GM21528 (cell line): ENCODE measurements around the gene KIRREL1.

Source experiments
- ATAC-seq: cut with Tn5 transposase; IDR thresholded peaks from one replicate; pipeline ENCODE4 v1.9.1; 2021; ENCODE audit warnings: mild to moderate bottlenecking, moderate library complexity; ENCODE audit not compliant: unreplicated experiment, low FRiP score

KIRREL1 gene

DNA sequence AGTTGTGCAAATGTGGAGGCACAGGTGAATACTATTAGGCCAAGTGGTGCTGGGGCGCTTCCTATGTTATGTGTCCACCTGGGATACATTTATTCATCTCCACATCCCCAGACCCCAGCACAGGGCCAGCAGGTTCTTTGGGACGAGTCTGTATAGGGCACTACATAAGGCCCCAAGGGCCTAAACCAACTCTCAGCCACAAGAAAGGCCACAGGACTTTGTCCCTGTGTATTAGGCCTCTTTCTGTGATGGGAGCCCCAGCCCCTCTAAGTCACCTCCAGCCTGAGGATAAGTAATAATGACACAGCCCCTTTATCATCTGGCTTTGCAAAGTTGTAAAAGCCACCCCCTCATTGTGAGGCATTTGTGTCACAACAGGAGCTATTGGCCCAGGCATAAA, 108.0 kb downstream of the KIRREL1 start:
- no peak for ATAC-seq

DNA sequence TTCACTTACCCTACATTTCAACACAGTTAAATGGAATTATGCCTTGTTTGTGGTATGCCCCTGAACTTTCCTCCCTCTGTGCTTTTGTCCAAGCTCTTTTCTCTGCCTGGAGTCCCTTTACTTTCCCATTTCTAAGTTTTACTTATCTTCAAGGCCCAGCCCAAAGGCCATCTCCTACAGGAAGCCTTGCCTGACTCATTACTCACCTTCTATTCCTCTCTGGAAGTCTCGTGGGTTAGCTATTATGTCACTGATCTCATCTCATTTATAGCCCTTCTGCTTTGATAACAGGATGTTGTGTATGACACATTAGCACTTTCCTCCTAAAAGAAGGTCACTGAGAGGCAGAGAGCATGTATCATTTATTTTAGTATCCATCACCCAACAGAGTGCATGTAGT, 108.5 kb downstream of the KIRREL1 start:
- no peak for ATAC-seq

DNA sequence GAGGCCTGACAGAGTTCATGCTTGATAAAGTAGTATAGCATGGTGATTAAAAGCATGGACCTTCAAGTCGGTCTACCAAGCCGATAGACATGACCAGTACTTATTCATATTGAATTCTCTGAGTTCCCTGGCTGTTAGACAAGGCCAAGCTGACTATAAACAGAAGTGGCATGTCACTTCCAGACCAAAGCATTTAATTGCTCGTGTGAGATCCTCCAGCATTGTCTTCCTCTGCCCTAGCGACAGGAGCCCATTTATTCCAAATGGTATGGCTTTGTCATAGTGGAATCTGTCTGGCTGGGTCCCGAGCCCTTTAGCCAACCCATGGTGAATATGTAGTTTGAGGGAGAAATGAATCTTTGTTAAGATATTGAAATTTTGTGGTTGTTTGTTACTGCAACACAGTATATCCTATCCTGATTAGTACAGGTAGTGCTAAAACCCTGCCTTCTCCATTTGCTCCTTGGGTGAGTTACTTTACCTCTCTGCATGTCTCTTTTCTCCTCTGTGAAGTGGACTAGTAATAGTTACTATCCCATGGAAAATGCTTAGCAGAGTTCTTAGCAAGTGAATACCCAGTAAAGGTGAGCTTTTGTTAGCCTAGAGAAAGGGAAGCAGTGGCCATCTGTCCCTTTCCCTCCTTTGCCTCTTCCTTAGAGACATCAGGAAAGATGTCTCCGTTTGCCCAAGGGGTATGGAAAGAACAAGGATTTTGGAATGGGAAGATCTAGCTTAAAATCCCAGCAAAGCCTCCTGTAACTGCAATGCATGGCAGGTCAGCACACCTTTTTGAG, 109.6 kb downstream of the KIRREL1 start:
- no peak for ATAC-seq

DNA sequence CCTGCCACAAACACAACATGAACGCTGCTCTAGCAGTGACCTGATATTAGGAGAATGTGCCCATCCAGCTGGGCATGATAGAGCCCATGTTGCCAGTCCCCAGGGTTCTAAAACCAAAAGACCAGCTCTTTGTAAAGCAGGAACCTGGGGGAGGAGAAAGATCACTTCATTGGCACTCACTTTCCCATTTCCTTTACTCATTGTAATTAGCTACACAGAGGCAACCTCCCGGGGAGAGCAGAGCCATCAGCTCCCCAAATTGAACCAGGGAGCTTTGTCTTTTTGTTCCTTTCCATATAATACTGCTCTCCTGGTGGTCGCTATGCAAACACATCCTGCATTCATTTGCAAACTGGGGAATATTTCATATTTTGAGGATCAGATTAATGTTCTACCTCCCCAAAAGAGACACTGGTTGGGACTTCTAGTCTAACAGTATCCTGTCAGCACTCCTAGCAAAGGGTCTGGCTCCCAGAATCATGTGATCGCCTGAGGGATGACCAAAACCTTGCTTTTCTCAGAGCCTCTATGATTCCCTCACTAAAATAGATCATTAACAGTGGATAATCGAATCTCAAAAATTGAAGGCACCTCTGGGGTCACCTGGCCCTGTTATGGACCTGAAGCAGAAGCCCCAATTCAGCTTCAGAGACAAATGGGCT, 110.5 kb downstream of the KIRREL1 start:
- ATAC-seq: no peak

DNA sequence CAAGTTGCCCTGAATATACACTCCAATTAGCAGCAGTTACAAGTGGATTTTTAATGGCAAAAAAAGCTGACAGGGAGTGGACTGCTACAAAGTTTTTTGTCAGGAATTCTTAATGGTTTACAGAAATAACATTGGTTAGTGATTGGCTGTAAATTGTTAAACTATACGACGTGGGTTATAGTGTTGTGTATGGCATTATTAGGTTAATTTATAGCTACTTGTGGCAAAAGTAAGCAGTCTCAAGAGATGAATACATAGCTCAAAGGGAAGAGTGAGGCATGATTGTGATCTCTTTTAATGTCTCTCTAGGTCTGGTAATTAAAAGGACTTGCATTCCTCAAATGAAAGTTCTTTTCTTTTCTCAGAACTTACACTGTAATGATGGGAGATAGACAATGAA, 111.4 kb downstream of the KIRREL1 start:
- no peak for ATAC-seq

DNA sequence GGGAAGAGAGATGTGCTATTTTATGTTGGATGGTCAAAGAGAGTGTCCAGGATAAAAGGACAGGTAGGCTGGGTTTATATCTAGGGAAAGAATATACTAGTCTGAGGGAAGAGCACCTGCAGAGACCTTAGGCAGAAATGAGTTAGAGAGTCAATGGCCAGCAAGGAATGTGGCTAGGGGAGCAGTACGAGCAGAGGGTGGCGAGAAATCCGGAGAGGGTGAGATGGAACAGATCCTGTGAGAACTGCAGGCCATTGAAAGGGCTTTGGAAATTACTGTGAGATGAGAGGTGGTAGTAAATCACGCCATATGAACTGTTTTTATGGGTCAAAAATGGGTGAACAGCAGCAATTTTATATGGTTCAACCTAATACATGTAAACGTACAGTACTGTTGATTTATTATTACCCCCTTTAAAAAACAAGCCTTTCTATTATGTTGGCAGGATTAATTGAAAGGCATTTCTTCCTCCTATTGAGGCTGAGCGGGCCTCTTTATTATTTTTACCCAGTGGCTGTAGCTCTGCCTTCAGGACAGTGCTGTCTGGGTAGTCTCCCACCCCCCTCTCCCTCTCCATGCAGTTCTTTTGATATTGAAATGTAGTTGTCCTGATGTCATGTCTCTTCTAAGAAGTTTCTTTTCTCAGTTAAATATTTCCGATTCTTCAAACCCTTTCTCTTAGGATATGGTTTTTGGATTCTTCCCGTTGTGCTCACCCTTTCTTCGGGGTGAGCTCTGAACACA, 112.1 kb downstream of the KIRREL1 start:
- no peak for ATAC-seq

DNA sequence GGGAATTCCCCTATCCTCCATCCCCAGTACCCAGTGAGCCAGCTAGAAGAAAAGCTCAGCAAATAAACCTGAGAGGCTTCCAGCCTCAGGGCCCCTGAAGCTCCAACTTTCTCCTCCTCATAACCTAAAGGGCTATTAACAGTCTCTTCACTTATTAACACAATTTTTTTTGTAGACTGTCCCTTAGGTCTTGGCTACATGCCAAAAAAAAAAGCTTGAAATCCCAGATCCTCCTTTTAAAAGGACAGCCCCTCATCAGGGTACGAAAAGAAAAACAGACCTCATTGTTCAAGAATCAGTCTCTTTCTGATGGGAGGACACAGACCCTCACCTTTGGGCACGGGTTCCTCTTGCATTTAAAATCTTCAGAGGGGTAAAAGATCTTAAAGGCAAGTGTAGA, 114.5 kb downstream of the KIRREL1 start:
- no peak for ATAC-seq

DNA sequence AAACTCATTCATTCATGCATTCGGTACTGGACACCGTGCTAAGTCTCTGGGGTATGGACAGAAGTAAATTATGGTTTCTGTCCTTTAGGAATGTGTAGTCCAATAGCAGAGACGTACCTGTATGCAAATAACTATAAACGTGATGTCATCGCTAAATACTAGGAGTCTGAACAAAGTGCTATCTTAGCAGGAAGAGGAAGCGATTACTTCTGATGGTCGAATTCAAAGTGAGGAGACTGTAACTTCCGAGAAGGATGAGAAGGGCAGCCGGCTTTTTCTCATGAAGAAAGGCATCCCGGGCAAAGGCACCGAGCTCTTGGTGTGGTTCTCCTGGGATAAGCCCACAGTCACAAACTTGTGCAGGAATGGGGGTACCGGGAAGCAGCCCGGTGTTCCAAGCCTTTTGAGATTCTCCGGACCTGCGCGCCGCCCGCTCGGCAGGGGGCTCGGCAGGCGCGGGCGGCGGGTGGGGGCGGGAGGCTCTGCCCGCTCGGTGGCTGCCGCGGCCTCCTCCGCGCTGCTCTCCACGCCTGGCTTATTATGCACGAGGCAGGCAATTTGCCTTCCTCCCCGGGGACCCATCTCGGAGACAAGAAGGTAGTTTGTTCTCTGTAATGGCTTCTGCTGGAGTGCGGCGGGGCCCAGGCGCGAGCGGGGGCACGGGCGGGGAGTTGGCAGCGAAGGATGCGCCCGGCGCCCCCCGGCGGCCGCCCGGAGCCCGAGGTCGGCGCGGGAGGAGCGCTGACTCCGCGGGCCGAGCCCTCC, 119.7 kb downstream of the KIRREL1 start:
- no peak for ATAC-seq

DNA sequence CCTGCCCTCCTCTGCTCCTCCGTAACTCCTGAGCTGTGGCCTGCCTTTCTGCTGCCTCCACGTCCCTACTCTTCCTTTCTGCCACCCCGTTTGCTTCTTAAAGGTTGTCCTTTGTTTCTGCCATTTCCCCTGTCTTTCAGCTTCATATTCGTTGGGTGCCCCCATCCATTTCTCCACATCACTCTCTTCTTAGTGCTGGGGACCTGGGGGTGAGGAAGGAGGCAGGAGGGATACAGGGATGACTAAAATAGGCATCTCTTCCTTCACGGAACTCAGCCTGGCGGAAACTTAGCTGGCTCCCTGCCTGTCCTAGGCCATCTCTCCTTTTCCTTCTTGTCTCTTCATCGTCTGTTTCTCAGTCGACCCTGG, 120.3 kb downstream of the KIRREL1 start:
- no peak for ATAC-seq

DNA sequence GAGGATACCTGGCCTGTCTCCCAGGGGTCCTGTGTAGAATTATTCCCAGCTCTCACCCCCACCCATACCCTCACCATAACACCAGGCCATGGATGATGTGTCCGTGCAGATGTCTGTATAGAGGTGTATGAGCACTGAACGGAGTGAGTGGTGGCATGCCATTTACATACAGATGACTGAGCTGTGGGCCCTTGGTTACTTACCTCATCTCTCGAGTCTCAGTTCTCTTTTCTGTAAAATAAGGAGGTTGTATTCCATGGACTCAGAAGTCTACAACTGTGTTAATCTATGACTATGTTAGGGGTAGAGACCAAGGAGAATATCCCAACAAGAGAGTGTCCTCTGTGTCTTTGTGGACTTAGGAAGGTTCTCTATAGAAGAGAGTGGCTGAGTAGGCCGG, 121.7 kb downstream of the KIRREL1 start:
- no peak for ATAC-seq

DNA sequence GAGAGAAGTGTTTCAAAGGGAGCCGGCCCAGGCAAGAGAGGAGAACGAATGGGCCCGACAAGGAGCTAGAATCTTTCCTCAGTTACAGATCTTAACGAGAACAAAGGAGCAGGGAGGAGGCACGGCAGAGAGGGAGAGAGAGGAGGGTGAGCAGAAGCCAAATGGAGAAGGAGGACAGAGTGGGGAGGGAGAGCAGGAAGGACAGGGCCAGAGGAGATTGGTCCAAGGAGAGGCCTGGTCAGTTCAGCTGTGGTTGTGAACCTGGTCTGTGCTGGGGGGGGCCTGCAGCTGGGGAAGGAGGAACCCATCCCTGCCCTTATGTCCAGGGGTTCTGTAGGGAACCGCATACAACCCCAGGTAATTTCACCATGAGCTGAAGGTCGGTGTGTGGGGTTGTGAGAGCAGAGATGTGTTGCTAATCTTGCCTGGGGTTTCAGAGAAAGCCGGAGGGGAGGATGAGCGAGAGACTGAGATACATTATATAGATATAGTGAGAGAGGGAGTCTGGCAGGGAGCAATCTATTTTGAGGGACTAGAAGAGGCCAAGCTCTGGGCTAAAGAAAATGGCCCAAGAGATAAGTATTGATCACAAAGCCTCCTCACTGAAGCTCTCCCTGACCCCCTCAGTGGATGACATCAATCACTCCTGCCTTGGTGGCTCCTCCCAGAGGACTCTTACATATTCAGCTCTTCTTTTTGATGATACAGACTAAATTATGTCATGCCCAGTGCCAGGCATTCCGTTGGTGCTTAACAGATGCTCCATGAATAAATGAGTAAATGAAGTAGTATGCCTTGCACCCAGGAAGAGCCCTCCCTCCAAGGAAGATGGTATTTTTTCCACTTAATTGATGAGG, 123.1 kb downstream of the KIRREL1 start:
- no peak for ATAC-seq

DNA sequence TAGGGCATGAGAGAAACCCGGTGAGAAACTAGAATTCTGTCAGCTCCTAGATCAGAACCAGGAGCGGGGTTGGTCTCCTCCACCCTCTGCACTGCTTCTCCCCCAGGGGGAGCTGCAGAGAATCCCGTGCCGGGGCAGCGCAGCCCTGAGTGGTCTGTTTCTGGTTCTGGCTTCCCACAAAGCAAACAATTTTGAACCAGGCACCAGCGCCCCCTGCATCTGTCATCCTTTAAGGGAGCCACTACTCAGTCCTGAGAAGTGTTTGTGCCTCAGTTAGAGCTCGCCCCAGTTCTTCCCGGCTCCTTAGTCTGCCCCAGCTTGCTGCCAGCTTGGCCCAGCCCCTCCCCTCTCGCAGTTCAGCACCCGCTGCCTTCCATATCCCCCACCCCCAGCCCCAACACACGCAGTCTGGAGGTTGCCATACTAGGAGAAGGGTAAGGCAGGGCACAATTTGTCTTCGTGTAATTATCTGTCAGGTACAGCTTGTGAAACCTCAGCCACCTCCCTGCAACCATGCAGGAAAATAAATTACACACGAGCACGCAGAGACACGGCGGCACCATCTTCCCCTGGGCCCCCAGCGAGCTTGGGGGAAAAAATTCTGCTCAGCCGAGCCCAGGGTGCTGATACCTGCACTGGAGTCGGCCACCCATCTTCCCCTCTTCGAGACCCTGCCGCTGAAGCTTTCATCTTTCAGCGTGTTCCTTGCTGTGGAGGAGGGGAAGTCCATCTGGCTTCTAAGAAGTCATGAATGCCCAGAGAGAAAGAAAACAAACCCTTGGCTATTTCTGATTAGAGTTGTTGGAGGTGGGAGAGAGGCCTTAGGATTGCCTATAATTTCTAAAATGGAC, 124.6 kb downstream of the KIRREL1 start:
- ATAC-seq: no peak

DNA sequence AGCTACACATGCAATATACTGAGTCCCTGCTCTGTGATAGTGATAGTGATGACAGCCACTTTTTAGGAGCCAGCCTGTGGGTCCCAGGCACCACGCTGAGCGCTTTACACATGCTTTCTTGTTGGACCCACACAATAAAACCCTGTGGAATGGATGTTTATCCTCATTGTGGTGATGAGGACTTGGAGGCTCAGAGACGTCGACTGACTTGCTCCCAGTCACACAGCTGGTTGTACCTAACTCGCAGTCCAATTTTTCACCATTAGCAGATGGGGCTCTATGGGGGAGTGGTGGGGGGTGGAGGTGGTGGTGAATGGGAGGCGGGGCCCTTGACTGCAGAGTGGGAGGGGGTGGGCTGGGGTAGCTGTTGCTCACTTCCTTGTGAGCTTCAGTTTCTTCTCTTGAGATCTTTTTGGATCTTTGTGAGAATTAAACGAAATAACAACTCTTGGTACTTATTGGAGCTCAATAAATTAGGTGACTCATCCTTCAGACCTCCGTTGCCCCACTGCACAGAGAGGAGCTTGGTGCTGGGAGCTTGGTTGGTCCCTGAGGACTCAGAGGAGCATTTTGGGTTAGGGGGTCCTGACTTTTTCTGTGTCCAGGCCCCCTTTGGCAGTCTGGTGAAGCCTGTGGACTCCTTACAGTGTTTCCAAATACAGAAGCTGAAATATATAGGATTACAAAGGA, 125.4 kb downstream of the KIRREL1 start:
- ATAC-seq: no peak

DNA sequence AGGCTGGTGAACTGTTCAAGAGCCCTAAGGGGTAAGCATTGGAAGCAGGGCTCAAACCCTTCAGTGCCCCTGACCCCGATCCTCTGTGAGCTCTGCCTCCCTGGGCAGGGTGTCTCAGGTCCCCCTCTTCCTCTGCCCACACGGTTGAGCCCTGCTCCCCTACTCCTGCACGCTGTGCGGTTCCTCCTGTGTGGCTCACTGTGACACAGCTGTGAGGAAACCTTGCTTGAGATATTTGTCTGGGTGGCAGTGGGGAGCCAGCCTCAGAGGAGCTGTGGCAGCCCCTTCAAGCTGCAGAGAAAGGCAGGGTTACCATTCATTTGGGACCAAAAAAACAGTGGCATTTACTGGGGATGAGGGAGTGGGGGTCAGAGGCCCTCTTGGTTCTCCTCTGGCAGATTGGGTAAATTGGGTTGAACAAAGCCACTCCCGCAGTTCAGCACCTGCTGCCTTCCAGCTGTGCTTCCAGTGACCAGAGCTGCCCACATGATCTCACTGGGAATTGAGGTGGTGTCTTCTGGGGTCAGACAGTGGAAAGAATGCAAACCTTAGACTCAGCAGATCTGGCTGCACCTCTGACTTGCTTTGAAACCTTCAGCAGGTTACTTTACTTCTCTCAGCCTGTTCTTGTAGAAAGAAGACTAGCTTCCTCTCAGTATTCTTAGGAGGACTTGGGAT, 126.7 kb downstream of the KIRREL1 start:
- ATAC-seq: no peak

DNA sequence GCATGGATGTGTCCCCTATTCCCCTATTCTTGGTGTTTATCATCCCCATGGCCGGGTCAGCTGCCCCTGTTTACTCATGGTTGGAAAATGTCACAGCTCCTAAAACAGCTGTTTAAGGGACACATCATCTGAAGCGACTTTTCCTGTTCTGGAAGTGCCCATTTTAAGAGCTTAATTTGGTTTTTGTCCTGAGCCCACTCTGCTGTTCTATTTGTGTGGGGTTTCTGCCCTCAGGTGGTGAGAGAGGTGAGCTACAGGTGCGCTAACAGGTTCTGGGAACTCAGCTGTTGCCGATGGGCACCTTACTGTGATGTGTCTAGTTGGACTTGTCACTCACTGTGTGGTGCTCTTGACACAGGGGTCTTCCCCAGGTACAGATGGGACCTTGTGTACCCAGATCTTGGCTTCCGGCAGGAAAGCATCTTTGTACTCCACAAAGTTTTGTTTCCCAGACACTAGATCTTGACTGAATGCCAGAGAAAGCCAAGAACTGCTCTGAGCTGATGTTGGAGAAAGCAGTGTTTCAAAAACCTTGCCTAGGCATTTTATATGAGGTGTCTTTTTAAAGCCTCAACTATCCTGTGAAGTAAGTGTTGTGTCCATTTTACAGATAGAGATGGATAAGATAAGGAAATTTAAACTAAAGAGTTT, 128.3 kb downstream of the KIRREL1 start:
- ATAC-seq: no peak

DNA sequence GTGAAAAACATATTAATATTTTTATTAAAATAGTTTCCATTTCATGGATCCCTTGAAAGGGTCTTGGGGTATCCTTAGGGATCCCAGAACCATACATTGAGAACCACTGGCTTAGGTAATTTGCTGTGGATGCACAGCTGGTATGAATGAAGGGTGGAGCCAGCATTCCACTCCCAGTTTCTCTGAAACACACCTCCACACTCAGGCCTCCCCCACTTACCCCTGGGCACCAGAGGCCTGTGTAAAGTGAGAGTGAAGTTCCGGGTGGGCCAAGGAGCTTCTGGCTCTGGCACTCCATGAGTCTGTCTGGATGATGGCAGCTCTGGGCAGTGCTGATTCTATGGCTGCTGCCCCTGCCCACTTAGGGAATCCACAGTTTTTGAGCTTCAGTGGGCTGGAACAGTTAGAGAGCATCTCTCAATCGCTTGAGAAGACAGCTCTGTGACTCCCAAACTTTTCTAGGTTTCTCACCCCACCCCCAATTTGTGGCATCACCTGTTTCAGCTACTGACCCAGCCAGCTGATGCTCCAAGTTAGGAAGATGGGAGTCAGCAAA, 129.5 kb downstream of the KIRREL1 start:
- ATAC-seq: no peak

DNA sequence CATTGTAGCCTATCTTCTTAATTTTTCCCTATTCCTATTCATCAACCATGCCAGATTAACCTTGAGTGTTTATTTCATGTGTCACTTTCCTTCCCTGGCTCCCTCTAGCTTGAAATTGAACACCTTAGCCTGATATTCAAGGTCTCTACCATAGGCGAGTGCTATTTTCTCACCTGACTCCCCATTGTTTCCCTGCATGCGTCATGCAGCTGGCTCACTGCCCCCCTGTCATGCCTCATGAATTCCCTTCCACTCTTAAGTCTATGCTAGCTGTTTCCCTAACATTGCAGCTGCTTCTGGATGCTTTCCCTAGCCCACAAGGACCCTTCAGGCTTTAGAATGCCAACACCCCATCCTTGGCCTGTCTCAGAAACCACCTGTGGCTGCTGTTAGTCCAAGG, 130.6 kb downstream of the KIRREL1 start:
- ATAC-seq: no peak
